SK-N-SH treated with all-trans-retinoic acid at 6 μM for 48 hours (cell line): ENCODE measurements around the gene GNAT2.
A peak's percentile ranks its signal among the peaks of the same experiment; 100 is the strongest.

ENCODE experiments used
- ATAC-seq: fragments of 200-7000 bp; cut with Tn5 transposase; 3 replicates; pipeline ENCODE4 v1.9.1; 2020; ENCODE audit warnings: mild to moderate bottlenecking, moderate library complexity
- BACH2 ChIP-seq: fragments of 250-450 bp; sonication (Bioruptor Pico); IDR thresholded peaks from 2 replicates; pipeline ENCODE4 v1.9.0; 2021; ENCODE audit warnings: mild to moderate bottlenecking, borderline replicate concordance
- CSDC2 ChIP-seq: fragments of 250-450 bp; sonication (Bioruptor Pico); IDR thresholded peaks from 2 replicates; pipeline ENCODE4 v1.5.0; 2020; ENCODE audit warnings: mild to moderate bottlenecking, moderate library complexity
- CSRNP3 ChIP-seq: fragments of 250-450 bp; sonication (Bioruptor Pico); IDR thresholded peaks from 2 replicates; pipeline ENCODE4 v1.5.1; 2021; ENCODE audit warnings: mild to moderate bottlenecking, moderate library complexity
- OSR1 ChIP-seq: fragments of 250-450 bp; sonication (Bioruptor Pico); IDR thresholded peaks from 2 replicates; pipeline ENCODE4 v1.8.0; 2022; ENCODE audit warnings: moderate library complexity, mild to moderate bottlenecking, inconsistent platforms
- RARB ChIP-seq: fragments of 250-450 bp; sonication (Bioruptor Pico); IDR thresholded peaks from 2 replicates; pipeline ENCODE4 v1.8.0; 2021; ENCODE audit warnings: mild to moderate bottlenecking, moderate library complexity
- SNAI2 ChIP-seq: fragments of 250-450 bp; sonication (Bioruptor Pico); IDR thresholded peaks from 2 replicates; pipeline ENCODE4 v1.5.0; 2020; ENCODE audit warnings: mild to moderate bottlenecking, moderate library complexity
- TCF4 ChIP-seq: fragments of 250-450 bp; sonication (Bioruptor Pico); IDR thresholded peaks from 2 replicates; pipeline ENCODE4 v1.8.0; 2021; ENCODE audit warnings: mild to moderate bottlenecking, moderate library complexity, borderline replicate concordance
- TOX ChIP-seq: fragments of 250-450 bp; sonication (Bioruptor Pico); IDR thresholded peaks from 2 replicates; pipeline ENCODE4 v1.8.0; 2021; ENCODE audit warnings: mild to moderate bottlenecking, moderate library complexity, borderline replicate concordance
- TSHZ2 ChIP-seq: fragments of 250-450 bp; sonication (Bioruptor Pico); IDR thresholded peaks from 2 replicates; pipeline ENCODE4 v1.5.0; 2020; ENCODE audit warnings: mild to moderate bottlenecking, moderate library complexity
- ZC3H10 ChIP-seq: fragments of 250-450 bp; sonication (Bioruptor Pico); IDR thresholded peaks from 2 replicates; pipeline ENCODE4 v1.5.1; 2021; ENCODE audit warnings: mild to moderate bottlenecking, moderate library complexity
- ZFP3 ChIP-seq: fragments of 250-450 bp; sonication (Bioruptor Pico); IDR thresholded peaks from 2 replicates; pipeline ENCODE4 v1.5.0; 2020; ENCODE audit warnings: mild to moderate bottlenecking, moderate library complexity
- ZFP30 ChIP-seq: fragments of 450-650 bp; formaldehyde crosslinking; IDR thresholded peaks from 2 replicates; pipeline ENCODE4 v1.5.0; 2022; ENCODE audit warnings: mild to moderate bottlenecking, moderate library complexity
- TF ChIP-seq, protein P1 (sequence below): fragments of 250-450 bp; sonication (Bioruptor Pico); IDR thresholded peaks from 2 replicates; pipeline ENCODE4 v1.8.0; 2020; ENCODE audit warnings: mild to moderate bottlenecking, moderate library complexity, borderline replicate concordance
- TF ChIP-seq, protein P2 (sequence below): fragments of 250-450 bp; sonication (Bioruptor Pico); IDR thresholded peaks from 2 replicates; pipeline ENCODE4 v1.8.0; 2021; ENCODE audit warnings: low read depth, mild to moderate bottlenecking, moderate library complexity, borderline replicate concordance

The GNAT2 gene

GRCh38 chr1:109642626-109643025 lies 23.2 kb upstream of the GNAT2 start:
- ATAC-seq = no peak
- TF ChIP-seq CSRNP3 (CRISPR knock-in tag) (no peak), TSHZ2 (no peak), CSDC2 (CRISPR knock-in tag) (no peak), ZC3H10 (CRISPR knock-in tag) (no peak)
- TF ChIP-seq, protein P1, sequence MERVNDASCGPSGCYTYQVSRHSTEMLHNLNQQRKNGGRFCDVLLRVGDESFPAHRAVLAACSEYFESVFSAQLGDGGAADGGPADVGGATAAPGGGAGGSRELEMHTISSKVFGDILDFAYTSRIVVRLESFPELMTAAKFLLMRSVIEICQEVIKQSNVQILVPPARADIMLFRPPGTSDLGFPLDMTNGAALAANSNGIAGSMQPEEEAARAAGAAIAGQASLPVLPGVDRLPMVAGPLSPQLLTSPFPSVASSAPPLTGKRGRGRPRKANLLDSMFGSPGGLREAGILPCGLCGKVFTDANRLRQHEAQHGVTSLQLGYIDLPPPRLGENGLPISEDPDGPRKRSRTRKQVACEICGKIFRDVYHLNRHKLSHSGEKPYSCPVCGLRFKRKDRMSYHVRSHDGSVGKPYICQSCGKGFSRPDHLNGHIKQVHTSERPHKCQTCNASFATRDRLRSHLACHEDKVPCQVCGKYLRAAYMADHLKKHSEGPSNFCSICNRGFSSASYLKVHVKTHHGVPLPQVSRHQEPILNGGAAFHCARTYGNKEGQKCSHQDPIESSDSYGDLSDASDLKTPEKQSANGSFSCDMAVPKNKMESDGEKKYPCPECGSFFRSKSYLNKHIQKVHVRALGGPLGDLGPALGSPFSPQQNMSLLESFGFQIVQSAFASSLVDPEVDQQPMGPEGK (CRISPR knock-in tag) = no peak

GRCh38 chr1:109641861-109642260 lies 22.4 kb upstream of the GNAT2 start:
- TF ChIP-seq, protein P1 (CRISPR knock-in tag) = no peak
- TF ChIP-seq BACH2 = no peak
- TF ChIP-seq TCF4 (CRISPR knock-in tag) = no peak
- TF ChIP-seq ZFP3 = no peak
- no peak for TF ChIP-seq OSR1 (CRISPR knock-in tag)
- no peak for TF ChIP-seq ZFP30
- TF ChIP-seq RARB (CRISPR knock-in tag) = no peak
- no peak for ATAC-seq

- no peak for TF ChIP-seq TOX (CRISPR knock-in tag)
- TF ChIP-seq TSHZ2 = no peak
- TF ChIP-seq CSDC2 (CRISPR knock-in tag) = no peak
- no peak for TF ChIP-seq SNAI2 (CRISPR knock-in tag)
- TF ChIP-seq OSR1 (CRISPR knock-in tag) = no peak
- no peak for TF ChIP-seq RARB (CRISPR knock-in tag)
- no peak for TF ChIP-seq ZFP30
- ATAC-seq = no peak
These were observed 21.8 kb upstream of the GNAT2 start for GRCh38 chr1:109641078-109641740.

DNA sequence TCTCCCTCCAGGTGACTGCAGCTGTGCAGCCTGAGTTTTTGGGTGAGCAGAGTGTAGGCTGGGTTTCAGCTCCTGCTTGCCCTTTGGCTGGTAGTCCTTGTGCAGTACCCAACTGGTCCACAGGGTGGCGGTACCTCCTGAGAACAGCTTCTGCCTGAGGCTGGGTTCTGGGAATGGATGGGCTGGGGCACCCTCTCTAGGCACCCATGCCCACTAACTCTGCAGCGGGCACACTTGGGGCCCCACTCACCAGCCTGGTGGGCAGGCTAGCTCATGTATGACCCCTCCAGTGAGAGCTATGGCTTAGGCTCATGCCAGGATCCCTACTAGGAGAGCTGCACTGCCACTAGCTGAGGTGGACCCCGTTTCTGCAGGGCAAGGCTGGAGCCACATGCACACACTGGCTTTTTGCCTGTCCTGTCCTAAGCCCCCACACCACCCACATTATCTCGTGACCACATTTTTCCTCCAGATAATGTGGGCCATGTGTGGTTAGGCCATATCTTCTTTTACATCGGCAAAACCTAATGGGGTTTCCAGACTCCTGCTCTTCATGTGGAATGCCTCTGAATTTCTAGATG lies 21.0 kb upstream of the GNAT2 start:
- ATAC-seq = peak; percentile 79
- TF ChIP-seq TCF4 (CRISPR knock-in tag) (peak; percentile 94), TSHZ2 (peak; percentile 78), CSRNP3 (CRISPR knock-in tag) (0 out of 2 replicates have a peak, but pooled peaks have one; percentile 49)
- TF ChIP-seq, protein P2, sequence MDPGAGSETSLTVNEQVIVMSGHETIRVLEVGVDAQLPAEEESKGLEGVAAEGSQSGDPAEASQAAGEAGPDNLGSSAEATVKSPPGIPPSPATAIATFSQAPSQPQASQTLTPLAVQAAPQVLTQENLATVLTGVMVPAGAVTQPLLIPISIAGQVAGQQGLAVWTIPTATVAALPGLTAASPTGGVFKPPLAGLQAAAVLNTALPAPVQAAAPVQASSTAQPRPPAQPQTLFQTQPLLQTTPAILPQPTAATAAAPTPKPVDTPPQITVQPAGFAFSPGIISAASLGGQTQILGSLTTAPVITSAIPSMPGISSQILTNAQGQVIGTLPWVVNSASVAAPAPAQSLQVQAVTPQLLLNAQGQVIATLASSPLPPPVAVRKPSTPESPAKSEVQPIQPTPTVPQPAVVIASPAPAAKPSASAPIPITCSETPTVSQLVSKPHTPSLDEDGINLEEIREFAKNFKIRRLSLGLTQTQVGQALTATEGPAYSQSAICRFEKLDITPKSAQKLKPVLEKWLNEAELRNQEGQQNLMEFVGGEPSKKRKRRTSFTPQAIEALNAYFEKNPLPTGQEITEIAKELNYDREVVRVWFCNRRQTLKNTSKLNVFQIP (CRISPR knock-in tag) = no peak
